Neural progenitor cell (in vitro differentiated cells): ENCODE data around the gene ITIH2.
"Not testable (repeated sequence)": the region's sequence is repeated elsewhere in the genome, so short reads cannot be mapped to it uniquely, and the experiment has no call there.

Experiments used
- CTCF ChIP-seq: fragments of 200-600 bp; sonication (generic); IDR thresholded peaks from 2 replicates; pipeline ENCODE4 v1.5.1; 2017; ENCODE audit warnings: antibody characterized with exemption, mild to moderate bottlenecking
- EZH2phosphoT487 ChIP-seq: fragments of 200-600 bp; sonication (generic); IDR thresholded peaks from 2 replicates; pipeline ENCODE4 v1.6.1; 2017; ENCODE audit warnings: antibody characterized with exemption

- TF ChIP-seq CTCF, EZH2phosphoT487: not testable (repeated sequence)
Observed at GRCh38 chr10:7690885-7691597, 12.1 kb upstream of the ITIH2 start.
